Measurements from ENCODE around the gene SPAG16.

- no peak for TF ChIP-seq JUN (CRISPR knock-in tag; IDR thresholded peaks at IDR 0.05)
- no peak for TF ChIP-seq CDX4 (CRISPR knock-in tag; IDR thresholded peaks at IDR 0.05; ENCODE audit: borderline replicate concordance)
- no peak for TF ChIP-seq JAZF1 (CRISPR knock-in tag; IDR thresholded peaks at IDR 0.05)
- no peak for TF ChIP-seq NFE2L1 (CRISPR knock-in tag; IDR thresholded peaks at IDR 0.05)
- no peak for TF ChIP-seq CTCF (IDR thresholded peaks at IDR 0.05)
These were observed 722.3 kb downstream of the SPAG16 start for GRCh38 chr2:214006601-214007000.
